Posterior vena cava (tissue), 2 donors: ENCODE measurements around the gene MYOCD. TPM values are rescaled to one million over a fixed set of nuclear protein-coding genes. Genes with fewer than 3 reads are reported as not detected.

Experiments used
- DNase-seq: peaks from one replicate; pipeline ENCODE4 v3.0.0-alpha.2; 2020; ENCODE audit warnings: low spot score
- intact Hi-C, 2 donors: fragments of 100-400 bp; cut with DNase I; formaldehyde crosslinking; loops; one replicate each; pipeline versions ENCODE4 v1.14.1 to v1.14.2; 2022 to 2023
- total RNA-seq, 2 donors: library from RNA; stranded (reverse); fragmentation: NEBNext Ultra II Directional; extraction: Animal tissue kit (Norgen Biotek cat#: 25700); gene quantifications; one replicate each; pipeline ENCODE4 v1.2.1, GENCODE V29; 2021
- donor health status: DM: yes; HTN: yes; CAD: no.
- donor health status: DM: yes; HTN: yes; CAD: no.

The MYOCD gene
- total RNA-seq, 2 donors from 2014 or later: 91.8 to 197 TPM

- no peak for DNase-seq
- intact Hi-C loops: no loop called here
Observed at GRCh38 chr17:12800855-12801365, 135.2 kb downstream of the MYOCD start.

- intact Hi-C loops: no loop called here
- DNase-seq: no peak
Observed at GRCh38 chr17:12806630-12807029, 140.9 kb downstream of the MYOCD start.

- intact Hi-C loops: no loop called here
- DNase-seq: no peak
Observed at GRCh38 chr17:12808723-12809122, 143.0 kb downstream of the MYOCD start.

GRCh38 chr17:12812877-12813276, 147.2 kb downstream of the MYOCD start:
- no peak for DNase-seq
- intact Hi-C loops: no loop called here

DNA sequence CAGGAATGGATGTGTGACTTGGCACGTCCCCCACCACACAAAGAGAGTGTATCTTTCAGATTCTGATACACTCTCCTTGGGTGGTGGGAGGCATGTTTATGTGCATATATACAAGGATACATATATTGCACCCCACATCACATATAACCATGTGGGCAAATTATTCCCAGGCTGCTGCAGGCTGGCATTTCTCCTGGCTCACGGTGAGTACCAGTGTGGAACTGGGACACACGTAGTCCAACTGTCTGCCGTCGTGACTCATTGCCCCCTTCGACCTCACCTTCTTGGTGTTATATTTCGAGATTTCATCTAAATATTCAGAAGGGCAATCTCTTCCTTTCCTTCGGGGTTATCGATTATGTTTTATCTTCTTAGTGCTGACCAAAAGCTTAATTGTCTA, 148.0 kb downstream of the MYOCD start:
- no peak for DNase-seq
- intact Hi-C loops: no loop called here

- intact Hi-C loops: no loop called here
- no peak for DNase-seq
Observed at GRCh38 chr17:12814718-12815117, 149.0 kb downstream of the MYOCD start.

GRCh38 chr17:12815642-12816141, 150.0 kb downstream of the MYOCD start:
- DNase-seq: no peak
- intact Hi-C loops: no loop called here

Other genes with a start within 250 kb of the MYOCD start
- gene ARHGAP44, start 123.6 kb downstream of the MYOCD start, total RNA-seq: 1 to 10 TPM; 4.2 to 6.0 TPM